Jurkat, Clone E6-1 (cell line): Measurements from ENCODE around the gene HPS5.

ENCODE experiments used
- DNase-seq: peaks from one replicate; pipeline ENCODE4 v3.0.0-alpha.2; 2011; ENCODE audit warnings: low read depth, low spot score
- H3K4me3 ChIP-seq: 2 replicates; pipeline ENCODE4 v1.5.1; 2011; ENCODE audit warnings: mild to moderate bottlenecking, low read length, control low read depth, moderate library complexity

HPS5 gene

GRCh38 chr11:18322818-18323570 lies 1.1 kb upstream of the HPS5 start:
- no peak for DNase-seq
- H3K4me3 ChIP-seq = peak overlapping the region; percentile 91

GRCh38 chr11:18321578-18321968 lies 367 bp downstream of the HPS5 start:
- peak overlapping the region; percentile 91 for H3K4me3 ChIP-seq
- peak; percentile 16 for DNase-seq

DNA sequence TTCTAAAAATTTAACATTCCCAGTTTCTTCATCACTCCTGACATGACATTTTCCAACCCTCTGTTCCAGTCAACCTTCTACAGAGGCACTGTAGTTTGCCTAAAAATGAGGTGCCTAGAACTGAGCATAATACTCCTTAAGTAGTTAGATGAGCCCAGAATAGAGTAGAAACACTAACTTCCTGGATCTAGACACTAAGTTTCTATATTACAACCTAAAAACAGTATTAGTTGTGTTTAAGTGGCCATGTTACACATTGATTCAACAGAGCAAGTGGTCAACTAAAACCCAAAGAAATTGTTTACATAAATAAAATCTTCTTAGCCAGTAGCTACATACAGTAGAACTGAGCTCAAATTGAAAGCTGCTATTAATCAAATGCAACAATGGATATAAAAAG lies 1.3 kb downstream of the HPS5 start:
- DNase-seq = no peak
- H3K4me3 ChIP-seq = peak overlapping the region; percentile 91

DNA sequence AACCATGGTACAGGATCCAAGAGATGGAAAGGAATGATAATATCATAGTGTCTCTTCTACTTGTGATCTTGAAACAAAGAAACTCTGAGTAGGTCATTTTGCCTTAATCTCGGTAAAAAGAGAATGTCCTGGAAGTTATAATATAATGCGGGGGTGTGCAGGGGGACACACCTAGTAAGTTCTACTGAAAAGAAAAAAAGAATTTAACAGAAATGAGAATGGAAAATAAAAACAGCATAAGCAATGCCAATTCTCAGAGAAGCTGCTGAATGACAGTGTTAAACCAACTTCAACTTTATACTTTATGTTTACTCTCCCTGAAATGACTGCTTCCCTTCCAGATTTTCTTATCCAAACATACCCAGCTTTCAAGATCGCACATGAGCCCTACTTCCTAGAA lies 2.0 kb downstream of the HPS5 start:
- DNase-seq = no peak
- no peak overlapping the region for H3K4me3 ChIP-seq

DNA sequence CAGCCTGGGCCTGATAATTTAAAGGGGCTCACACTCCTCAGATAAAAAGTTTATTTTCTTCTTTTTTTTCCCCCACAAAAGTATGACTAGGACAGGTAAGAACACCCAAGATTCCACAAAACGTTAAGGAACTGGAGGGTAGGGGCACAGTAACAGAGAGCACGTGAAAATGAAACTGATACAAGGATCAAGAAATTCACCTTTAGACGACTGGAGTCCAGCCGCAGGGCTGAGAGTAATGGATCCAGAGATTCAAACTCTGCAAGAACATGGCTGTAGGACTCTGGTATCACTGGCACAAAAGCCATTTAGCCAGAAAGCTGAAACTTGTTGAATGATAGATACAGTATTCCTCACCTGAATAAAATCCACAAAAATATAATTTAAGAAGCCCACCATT lies 4.4 kb downstream of the HPS5 start:
- no peak overlapping the region for H3K4me3 ChIP-seq
- DNase-seq = no peak

GRCh38 chr11:18315893-18316292 lies 6.0 kb downstream of the HPS5 start:
- no peak for DNase-seq
- H3K4me3 ChIP-seq = no peak overlapping the region

- no peak overlapping the region for H3K4me3 ChIP-seq
- no peak for DNase-seq
Observed at GRCh38 chr11:18314784-18315523, 7.0 kb downstream of the HPS5 start.

DNA sequence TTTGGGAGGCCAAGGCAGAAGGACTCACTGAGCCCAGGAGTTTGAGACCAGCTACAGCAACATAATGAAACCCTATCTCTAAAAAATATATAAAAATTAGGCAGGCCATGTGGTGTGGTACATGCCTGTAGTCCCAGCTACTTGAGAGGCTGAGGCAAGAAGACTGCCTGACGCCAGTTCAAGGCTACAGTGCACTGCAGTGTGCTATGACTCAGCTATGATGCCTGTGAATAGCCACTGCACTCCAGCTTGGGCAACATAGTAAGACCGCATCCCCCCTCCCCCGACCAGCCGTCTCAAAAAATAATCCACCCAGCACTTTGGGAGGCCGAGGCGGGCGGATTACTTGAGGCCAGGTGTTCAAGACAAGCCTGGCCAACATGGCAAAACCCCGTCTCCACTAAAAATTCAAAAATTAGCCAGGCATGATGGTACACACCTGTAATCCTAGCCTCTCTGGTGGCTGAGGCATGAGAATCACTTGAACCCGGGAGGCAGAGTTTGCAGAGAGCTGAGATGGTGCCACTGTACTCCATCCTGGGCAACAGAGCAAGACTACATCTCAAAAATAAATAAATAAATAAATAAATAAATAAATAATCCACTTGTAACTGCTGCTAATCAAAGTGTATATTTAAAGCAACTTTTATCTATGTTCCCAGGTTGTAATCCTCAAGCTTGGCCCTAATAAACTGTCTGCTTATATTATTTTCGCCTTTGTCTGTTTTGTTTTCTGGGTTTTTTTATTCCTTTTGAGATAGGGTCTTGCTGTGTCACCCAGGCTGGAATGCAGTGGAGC lies 7.8 kb downstream of the HPS5 start:
- no peak overlapping the region for H3K4me3 ChIP-seq
- DNase-seq = no peak

GRCh38 chr11:18312663-18313420 lies 9.1 kb downstream of the HPS5 start:
- DNase-seq = no peak
- no peak overlapping the region for H3K4me3 ChIP-seq

DNA sequence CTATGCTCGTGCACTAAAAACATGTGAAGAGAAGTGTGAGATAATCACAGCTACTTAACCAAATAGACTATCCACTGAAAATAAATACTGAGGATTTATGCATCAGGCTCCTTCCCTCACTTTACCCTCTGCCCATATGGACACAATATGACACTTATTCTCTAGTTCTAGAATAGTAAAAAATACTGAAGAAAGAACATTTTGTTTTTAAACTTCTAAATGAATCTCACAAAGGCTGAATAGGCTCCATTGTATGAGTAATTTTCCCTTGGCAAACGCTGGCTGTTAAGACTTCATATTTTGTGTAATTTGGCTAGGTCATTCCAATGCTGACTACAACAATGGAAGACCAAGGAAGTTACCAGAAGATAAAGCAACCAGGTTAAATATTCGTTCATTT lies 9.9 kb downstream of the HPS5 start:
- H3K4me3 ChIP-seq = no peak overlapping the region
- DNase-seq = no peak

DNA sequence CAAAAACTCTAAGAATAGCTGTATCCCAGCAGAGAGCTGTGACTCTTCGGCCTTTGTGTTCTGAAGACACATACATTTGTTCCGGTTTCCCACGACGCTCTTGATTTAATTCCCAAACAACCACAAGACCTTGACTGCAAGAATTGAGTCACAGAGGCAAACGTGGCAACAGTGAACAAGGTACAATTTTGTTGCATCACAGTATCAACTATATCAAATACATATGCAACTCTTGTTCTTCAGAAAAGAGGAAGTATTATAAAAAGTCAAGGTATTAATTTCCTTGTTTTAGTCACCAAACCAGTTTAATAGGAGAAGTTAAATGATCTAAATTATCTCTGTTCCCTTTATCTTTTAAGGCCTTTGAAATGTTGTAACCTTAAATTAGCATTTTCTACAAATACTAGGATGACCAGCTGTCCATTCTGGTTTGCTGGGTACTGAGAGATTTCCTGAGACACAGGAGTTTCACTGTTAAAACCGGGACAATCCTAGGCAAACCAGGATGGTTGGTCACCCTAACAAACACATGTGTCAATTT lies 11.1 kb downstream of the HPS5 start:
- no peak for DNase-seq
- no peak overlapping the region for H3K4me3 ChIP-seq

- H3K4me3 ChIP-seq = no peak overlapping the region
- no peak for DNase-seq
Observed at GRCh38 chr11:18309691-18310090, 12.2 kb downstream of the HPS5 start.

GRCh38 chr11:18308242-18308641 lies 13.7 kb downstream of the HPS5 start:
- H3K4me3 ChIP-seq = no peak overlapping the region
- no peak for DNase-seq

DNA sequence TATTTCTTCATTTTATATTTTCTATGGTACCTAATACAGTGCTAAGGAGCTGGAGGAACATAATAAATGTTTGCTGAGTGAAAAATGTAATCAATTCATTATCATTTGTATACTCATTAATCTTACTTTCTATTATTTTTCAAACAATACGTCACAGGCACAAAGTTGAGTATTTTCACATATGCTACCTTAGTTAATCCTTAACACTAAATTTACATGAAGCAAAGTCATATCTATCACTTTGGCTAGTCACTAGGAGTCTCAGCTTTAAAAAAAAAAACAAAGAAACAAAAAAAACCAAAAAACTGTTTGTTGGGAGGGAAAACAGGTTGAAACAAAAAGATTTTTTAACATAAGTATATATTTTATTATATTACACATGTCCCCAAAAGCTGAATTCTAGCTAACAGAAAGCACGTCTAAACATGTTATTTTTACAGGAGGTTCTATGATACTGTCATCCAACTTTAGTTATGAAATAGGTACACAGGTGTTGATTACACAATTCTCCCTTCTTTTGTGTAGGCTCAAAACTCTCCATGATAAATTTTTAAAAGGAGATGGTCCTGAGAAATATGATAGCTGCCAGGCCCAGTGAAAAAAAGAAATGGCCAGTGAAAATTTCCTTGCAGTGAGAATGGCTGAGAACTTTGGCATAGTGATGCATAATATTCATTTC lies 14.3 kb downstream of the HPS5 start:
- DNase-seq = no peak
- no peak overlapping the region for H3K4me3 ChIP-seq

DNA sequence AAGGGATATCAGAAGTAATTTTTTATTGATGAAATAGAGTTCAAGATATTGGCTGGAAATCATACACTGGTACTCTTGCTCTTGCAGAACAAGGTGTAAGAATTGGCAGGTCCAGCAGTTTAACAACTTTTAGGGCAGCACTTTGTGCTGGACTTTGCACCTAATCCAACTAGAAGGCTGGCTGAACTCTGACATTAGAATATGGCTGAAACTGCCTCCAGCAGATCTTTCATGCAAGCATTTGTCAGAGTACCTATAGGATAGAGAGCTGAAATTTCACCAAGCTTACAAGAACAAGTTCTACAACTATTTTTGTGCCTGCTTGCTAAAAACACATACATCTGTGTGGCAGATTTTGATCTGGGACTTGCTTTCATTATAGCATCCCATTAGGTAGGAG lies 17.2 kb downstream of the HPS5 start:
- DNase-seq = no peak
- no peak overlapping the region for H3K4me3 ChIP-seq

DNA sequence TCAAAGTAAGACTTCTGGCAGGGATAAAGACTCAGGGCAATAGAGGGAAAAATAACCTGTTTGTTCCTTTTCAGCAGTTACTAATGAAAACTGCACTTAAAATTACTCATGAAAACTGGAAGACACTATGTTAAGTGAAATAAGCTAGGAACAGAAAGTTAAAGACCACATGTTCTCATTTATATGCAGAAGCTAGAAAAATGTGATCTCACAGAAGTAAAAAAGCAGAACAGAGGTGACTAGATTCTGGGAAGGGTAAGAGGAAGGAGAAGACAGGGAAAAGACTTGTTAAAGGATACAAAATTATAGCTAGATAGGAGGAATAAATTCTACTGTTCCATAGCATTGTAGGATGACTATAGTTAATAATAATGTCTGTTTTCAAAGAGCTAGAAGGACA lies 22.2 kb downstream of the HPS5 start:
- DNase-seq = no peak
- H3K4me3 ChIP-seq = no peak overlapping the region

GRCh38 chr11:18295316-18295715 lies 26.6 kb downstream of the HPS5 start:
- no peak for DNase-seq
- H3K4me3 ChIP-seq = no peak overlapping the region

DNA sequence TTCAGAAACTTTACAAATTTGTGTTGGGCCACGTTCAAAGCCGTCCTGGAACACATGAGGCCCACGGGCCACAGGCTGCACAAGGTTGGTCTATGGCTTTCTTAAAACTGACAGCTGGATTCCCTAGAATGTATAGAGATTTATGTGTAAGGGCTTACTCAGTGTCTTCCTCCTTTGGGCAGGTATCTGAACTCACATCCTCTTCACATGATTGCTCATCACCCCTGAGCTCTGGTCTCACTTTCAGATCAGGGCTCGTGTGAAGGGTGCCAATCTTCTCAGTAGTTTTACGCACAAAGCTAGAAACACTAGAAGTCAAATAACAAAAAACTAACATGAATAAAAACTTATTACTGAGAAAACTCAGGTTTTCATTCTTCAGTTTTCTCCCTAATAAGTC lies 27.1 kb downstream of the HPS5 start:
- no peak overlapping the region for H3K4me3 ChIP-seq
- no peak for DNase-seq

DNA sequence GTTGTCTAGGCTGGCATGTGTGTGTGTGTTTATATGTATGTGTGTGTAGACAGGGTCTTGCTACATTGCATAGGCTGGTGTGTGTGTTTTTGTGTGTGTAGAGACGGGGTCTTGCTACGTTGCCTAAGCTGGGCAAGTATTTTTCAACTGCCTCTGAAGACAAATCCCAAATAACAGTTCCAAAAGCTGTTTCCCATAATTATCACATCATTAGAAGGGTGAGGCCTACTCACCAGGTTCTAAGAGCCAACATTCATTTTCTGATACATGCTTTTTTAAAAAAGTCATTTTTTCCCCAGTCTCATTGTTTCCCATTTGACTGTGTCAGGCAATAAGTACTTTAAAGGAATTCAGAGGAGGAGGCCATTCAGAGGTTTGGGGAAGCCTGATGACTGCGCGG lies 33.0 kb downstream of the HPS5 start:
- no peak for DNase-seq
- no peak overlapping the region for H3K4me3 ChIP-seq
